ENCODE results near the gene DSG4. TPM values are rescaled to one million over a fixed set of nuclear protein-coding genes. Genes with fewer than 3 reads are reported as not detected.

DSG4 gene
- total and polyA plus RNA-seq, 9 of the 15 experiments (the other 6 are each of a cell fraction or from before 2014, with no cell fraction given): not detected

DNA sequence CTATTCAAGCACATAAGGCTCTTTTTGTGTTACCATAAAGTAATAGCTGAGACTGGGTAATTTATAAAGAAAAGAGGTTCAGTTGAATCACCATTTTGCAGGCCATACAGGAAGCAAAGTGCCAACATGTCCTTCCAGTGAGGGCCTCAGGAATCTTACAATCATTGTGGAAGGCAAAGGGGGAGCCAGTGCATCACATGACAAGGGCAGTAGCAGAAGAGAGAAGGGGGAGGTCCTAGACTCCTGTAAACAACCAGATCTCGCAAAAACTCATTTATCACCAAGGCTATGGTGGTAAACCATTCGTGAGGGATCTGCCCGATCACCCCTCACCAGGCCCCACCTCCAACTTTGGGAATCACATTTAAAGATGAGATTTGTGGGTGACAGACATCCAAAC is 16.7 kb downstream of the DSG4 start (continued):
- TF ChIP-seq FOXJ3 (CRISPR knock-in tag; IDR thresholded peaks at IDR 0.05): no peak
- no peak for TF ChIP-seq ILK (tag; IDR thresholded peaks at IDR 0.05; ENCODE audit: borderline replicate concordance, low read depth)
- TF ChIP-seq SMARCC2 (IDR thresholded peaks at IDR 0.05; ENCODE audit: low read depth): no peak
- TF ChIP-seq TGIF2 (CRISPR knock-in tag; IDR thresholded peaks at IDR 0.05): no peak
- no peak for TF ChIP-seq NFIC (IDR thresholded peaks at IDR 0.05)
- TF ChIP-seq CHCHD3 (CRISPR knock-in tag; IDR thresholded peaks at IDR 0.05): no peak
- TF ChIP-seq ZFPM2 (CRISPR knock-in tag; IDR thresholded peaks at IDR 0.05): no peak
- TF ChIP-seq USF2 (CRISPR knock-in tag; IDR thresholded peaks at IDR 0.05): 0 out of 2 replicates have a peak, but pooled peaks have one; percentile 22
- TF ChIP-seq CREB3L1 (IDR thresholded peaks at IDR 0.05; ENCODE audit: borderline replicate concordance, low read depth): no peak
- TF ChIP-seq, protein P1, sequence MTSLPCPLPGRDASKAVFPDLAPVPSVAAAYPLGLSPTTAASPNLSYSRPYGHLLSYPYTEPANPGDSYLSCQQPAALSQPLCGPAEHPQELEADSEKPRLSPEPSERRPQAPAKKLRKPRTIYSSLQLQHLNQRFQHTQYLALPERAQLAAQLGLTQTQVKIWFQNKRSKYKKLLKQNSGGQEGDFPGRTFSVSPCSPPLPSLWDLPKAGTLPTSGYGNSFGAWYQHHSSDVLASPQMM (CRISPR knock-in tag; IDR thresholded peaks at IDR 0.05): no peak

Data from K562 (cell line).